Activated naive CD4-positive, alpha-beta T cell treated with anti-CD3 and anti-CD28 coated beads for 36 hours (primary cell): ENCODE measurements around the gene TNK2. TPM values are rescaled to one million over a fixed set of nuclear protein-coding genes. Genes with fewer than 3 reads are reported as not detected.
"Not testable (repeated sequence)": the region's sequence is repeated elsewhere in the genome, so short reads cannot be mapped to it uniquely, and the experiment has no call there.

Experiments
- CTCF ChIA-PET: fragments of 350-600 bp; sonication (Branson Sonifier 250); formaldehyde crosslinking; loops from one replicate; lab custom pipeline; 2021; ENCODE audit warnings: antibody characterized with exemption; lab: Charles Lee
- DNase-seq: peaks from one replicate; pipeline ENCODE4 v3.0.0-alpha.2; 2020
- H3K27ac Mint-ChIP-seq: one replicate; pipeline ENCODE4 v1.8.0; 2021; ENCODE audit warnings: mild to moderate bottlenecking, mixed read lengths
- H3K27me3 Mint-ChIP-seq: one replicate; pipeline ENCODE4 v1.8.0; 2021; ENCODE audit warnings: low read depth, mixed read lengths
- H3K36me3 Mint-ChIP-seq: one replicate; pipeline ENCODE4 v1.8.0; 2021; ENCODE audit warnings: low read depth, mixed read lengths
- H3K4me1 Mint-ChIP-seq: one replicate; pipeline ENCODE4 v1.8.0; 2021; ENCODE audit warnings: low read depth, mixed read lengths
- H3K4me3 Mint-ChIP-seq: one replicate; pipeline ENCODE4 v1.8.0; 2021; ENCODE audit warnings: mild to moderate bottlenecking, moderate library complexity, mixed read lengths
- H3K9me3 Mint-ChIP-seq: one replicate; pipeline ENCODE4 v1.8.0; 2021; ENCODE audit warnings: mixed read lengths
- intact Hi-C: fragments of 100-400 bp; cut with micrococcal nuclease; formaldehyde crosslinking; loops from one replicate; pipeline ENCODE4 v1.15.1; 2023
- total RNA-seq, 2 experiments: library from RNA; stranded (reverse); gene quantifications; one replicate each; pipeline ENCODE4 v1.2.3, GENCODE V29; 2021

The TNK2 gene
- total RNA-seq, 2 experiments from 2014 or later: 40.0 to 46.6 TPM

DNA sequence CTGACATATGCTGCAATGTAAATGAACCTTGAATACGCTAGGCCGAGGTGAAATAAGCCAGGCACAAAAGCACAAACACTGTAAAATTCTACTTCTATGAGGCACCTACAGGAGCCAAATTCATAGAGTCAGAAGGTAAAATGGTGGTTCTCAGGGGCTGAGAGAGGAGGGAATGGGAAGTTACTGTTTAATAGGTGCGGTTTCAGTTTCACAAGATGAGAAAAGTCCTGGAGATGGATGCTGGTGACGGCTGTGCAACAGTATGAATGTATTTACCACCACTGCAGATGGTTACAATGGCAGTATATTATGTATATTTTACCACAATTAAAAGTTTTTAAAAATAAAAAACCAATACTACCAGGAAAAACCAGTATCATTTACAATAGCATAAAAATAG, 4.0 kb downstream of the TNK2 start:
- H3K27ac Mint-ChIP-seq: no peak overlapping the region
- H3K4me3 Mint-ChIP-seq: no peak overlapping the region
- no peaks in the 10 kb centered on the region for H3K27me3 Mint-ChIP-seq

DNA sequence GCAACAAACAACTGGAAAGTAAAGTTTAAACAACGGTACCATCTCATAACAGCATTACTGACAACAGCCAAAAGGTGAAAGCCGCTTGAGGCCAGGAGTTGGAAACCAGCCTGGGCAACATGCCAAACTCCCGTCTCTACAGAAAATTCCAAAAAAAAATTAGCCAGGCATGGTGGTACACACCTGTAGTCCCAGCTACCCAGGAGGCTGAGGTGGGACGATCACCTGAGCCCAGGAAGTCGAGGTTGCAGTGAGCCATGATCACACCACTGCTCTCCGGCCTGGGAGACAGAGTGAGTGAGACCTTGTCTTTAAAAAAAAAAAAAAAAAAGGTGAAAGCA, 4.4 kb downstream of the TNK2 start:
- CTCF ChIA-PET: interaction anchor here (0.7 to 2.4 kb wide), 4 partner anchors 9 to 53 kb away, joined by 3 to 15 read pairs (median 5); no protein-coding TSS in a partner anchor
- Mint-ChIP-seq H3K4me3 (no peak overlapping the region), H3K4me1 (peaks cover 76% of the 10 kb centered on the region), H3K9me3 (no peaks in the 10 kb centered on the region), H3K36me3 (peaks cover 2% of the 10 kb centered on the region), H3K27ac (no peak overlapping the region), H3K27me3 (no peaks in the 10 kb centered on the region)
- no peak for DNase-seq
- intact Hi-C loops: no loop called here

More for the DNA sequence above, 4.0 kb downstream of the TNK2 start:
- CTCF ChIA-PET: interaction anchor here (1.0 to 2.4 kb wide), 3 partner anchors 10 to 54 kb away, joined by 3 to 15 read pairs (median 7); no protein-coding TSS in a partner anchor
- intact Hi-C loops: no loop called here
- H3K9me3 Mint-ChIP-seq: no peaks in the 10 kb centered on the region
- no peak for DNase-seq
- H3K36me3 Mint-ChIP-seq: peaks cover 2% of the 10 kb centered on the region
- H3K4me1 Mint-ChIP-seq: peaks cover 72% of the 10 kb centered on the region

DNA sequence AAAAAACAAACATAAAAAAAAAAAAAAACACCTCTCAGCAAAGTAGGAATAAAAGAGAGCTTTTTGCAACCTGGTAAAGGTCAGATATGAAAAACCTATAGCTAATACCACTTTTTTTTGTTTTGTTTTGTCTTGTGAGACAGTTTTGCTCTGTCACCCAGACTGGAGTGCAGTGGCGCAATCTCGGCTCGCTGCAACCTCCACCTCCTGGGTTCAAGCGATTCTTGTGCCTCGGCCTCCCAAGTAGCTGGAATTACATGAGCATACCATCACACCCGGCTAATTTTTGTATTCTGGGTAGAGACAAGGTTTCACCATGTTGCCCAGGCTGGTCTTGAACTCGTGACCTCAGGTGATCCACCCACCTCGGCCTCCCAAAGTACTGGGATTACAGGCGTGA, 5.7 kb downstream of the TNK2 start:
- peaks cover 81% of the 10 kb centered on the region for H3K4me1 Mint-ChIP-seq
- H3K27me3 Mint-ChIP-seq, DNase-seq, H3K27ac Mint-ChIP-seq, H3K36me3 Mint-ChIP-seq, intact Hi-C loops, H3K9me3 Mint-ChIP-seq, H3K4me3 Mint-ChIP-seq: not testable (repeated sequence)
- CTCF ChIA-PET: interaction anchor here (1.1 to 2.4 kb wide), 5 partner anchors 8 to 53 kb away, joined by 3 to 15 read pairs (median 4); no protein-coding TSS in a partner anchor

DNA sequence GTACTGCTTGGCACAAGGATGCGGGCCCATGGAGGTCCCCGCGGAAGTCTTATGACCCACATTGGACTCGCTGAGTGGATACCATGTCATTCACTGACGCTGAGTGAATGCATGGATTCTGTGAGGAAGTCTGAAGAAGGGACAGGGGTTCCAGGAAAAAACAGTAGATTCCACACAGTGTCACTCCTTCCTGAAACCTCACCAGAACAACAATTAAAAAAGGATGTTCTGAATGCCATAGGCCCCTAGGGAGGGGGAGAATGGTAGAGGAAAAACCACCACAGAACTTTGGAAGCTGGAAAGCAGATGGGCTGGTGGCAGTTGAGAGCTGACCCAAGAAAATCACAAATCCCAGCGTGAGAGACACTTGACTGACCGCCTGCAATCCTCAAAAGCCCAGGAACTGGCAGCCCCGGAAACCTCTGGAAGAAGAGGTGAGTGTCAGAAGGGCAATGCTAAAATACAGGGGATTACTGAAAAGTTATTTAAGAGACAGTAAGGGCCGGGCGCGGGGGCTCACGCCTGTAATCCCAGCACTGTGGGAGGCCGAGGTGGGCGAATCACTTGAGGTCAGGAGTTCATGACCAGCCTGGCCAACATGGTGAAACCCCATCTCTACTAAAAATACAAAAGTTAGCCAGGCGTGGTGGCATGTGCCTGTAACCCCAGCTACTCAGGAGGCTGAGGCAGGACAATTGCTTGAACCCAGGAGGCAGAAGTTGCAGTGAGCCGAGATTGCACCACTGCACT, 6.3 kb downstream of the TNK2 start:
- H3K4me1 Mint-ChIP-seq: peaks cover 84% of the 10 kb centered on the region
- CTCF ChIA-PET: interaction anchor here (1.1 to 2.4 kb wide), 5 partner anchors 8 to 52 kb away, joined by 3 to 15 read pairs (median 4); no protein-coding TSS in a partner anchor
- intact Hi-C loops, H3K9me3 Mint-ChIP-seq, H3K27ac Mint-ChIP-seq, H3K4me3 Mint-ChIP-seq, H3K27me3 Mint-ChIP-seq, H3K36me3 Mint-ChIP-seq, DNase-seq: not testable (repeated sequence)

DNA sequence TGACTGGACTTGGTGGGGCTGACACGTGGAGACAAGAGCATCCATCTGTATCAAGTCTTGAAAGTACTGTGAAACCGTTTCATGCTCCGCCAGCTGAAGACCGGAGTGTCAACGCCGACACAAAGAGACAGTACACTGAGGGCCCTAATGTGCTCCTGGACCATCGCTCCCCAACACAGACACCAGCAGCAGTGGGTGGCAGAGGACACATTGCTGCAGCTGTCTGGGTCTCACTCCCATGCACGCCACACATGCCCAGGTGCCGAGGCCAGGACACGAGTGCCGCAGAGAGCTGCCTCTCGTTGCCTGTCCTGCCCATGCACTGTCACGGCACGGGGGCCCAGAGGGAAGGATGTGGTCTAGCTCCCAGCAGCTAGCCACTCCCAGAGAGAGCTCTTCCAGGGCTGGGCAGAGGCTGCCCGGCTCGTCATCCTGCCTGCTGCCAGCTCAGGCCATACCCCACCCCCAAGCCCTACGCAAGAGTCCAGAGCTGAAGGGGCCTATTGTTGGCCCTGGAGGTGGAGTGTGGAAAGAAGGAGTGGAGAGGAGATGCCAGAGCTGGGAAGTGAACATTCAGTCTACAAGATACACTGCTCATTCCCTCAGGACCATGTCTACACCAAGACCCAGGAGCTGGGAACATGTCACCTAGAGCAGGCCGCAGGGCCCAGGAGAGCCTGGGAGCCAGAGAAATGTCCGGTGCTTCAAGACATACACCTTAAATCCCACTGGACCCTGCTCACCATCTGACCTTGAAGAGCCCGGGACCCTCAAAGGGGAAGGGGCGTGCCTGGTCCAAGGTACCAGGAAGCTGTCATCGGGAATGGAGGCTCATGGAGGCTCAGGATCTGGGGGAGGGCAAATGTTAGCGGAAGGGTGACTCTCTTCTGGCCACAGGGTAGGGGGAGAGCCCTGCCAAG, 7.7 kb downstream of the TNK2 start:
- no peaks in the 10 kb centered on the region for H3K9me3 Mint-ChIP-seq
- H3K36me3 Mint-ChIP-seq: peaks cover 2% of the 10 kb centered on the region
- DNase-seq: peak; percentile 78
- intact Hi-C loops: no loop called here
- peaks cover 82% of the 10 kb centered on the region for H3K4me1 Mint-ChIP-seq
- no peaks in the 10 kb centered on the region for H3K27me3 Mint-ChIP-seq
- peak overlapping the region; percentile 23 for H3K4me3 Mint-ChIP-seq
- no peak overlapping the region for H3K27ac Mint-ChIP-seq
- CTCF ChIA-PET: interaction anchor here (0.8 to 1.4 kb wide), 3 partner anchors 8 to 41 kb away, joined by 3 to 12 read pairs (median 4); no protein-coding TSS in a partner anchor

DNA sequence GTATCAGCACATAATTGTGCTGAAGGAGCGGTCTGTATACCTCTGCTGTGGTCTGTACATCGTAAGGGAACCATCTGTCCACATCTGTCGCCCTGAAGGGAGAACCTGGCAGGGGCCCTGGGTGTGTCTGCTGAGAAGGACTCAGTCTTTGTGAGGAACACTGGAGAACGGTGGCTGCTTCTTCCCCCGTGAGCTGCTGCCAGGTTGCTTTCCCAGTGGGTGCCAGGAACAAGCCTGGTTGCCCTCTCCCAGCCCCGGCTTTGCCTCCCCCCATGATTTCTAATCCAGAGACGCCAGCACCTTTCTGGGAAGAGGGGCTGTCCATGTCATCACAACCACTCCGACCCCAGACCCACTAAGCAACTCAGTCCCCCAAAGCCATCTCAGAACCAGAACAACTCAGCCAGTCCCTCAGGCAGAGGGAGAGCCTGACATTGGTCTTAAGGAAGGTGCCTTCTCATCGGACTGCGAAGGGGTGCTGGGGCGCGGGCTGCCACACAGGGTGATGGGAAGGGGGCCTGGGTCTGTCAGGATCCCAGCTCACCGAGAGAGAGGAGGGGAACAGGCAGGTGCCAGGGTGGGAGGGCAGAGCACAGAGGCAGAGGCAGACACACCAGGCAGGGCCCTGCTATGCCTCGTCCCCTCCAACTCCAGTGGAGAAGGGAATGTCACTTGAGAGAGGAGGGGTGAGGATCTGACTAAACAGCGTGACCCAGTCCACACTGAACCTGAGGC, 8.5 kb downstream of the TNK2 start:
- no peak overlapping the region for H3K27ac Mint-ChIP-seq
- intact Hi-C loops: loop anchor here (2.0 kb wide), 1 partner anchor 313 kb away; no protein-coding TSS in a partner anchor
- H3K36me3 Mint-ChIP-seq: peaks cover 1% of the 10 kb centered on the region
- peak overlapping the region; percentile 0 for H3K4me3 Mint-ChIP-seq
- no peaks in the 10 kb centered on the region for H3K9me3 Mint-ChIP-seq
- DNase-seq: no peak
- H3K4me1 Mint-ChIP-seq: peaks cover 74% of the 10 kb centered on the region
- H3K27me3 Mint-ChIP-seq: no peaks in the 10 kb centered on the region
- CTCF ChIA-PET: interaction anchor here (0.9 to 1.4 kb wide), 2 partner anchors 8 to 40 kb away, joined by 3 to 4 read pairs; no protein-coding TSS in a partner anchor

DNA sequence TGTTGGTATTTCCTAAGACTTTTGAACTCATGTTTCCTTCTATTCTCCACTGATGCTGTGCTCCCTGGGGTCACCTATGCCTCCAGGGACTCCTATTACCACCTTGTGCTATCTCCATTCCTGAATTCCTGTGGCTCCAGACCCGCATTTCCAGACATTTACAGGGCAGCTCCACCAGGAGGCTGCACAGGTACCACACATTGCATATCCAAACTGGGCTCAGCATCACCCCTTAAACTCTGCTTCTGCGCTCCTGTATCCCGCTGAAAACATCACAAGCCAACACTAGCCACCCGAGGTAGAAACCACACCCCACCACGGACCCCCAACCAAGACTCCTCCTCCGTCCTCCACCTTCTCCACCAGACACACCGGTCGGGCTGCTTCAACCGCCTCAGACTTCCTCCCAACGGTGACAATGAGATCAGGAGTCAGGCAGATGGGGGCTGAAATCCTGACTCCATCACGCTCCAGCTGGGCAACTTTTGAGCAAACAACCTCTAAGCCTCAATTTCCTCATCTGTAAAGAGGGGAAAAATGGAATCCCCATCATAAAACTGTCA, 10.4 kb downstream of the TNK2 start:
- Mint-ChIP-seq H3K4me3 (no peak overlapping the region), H3K27ac (no peak overlapping the region), H3K36me3 (peaks cover 1% of the 10 kb centered on the region), H3K4me1 (peaks cover 67% of the 10 kb centered on the region), H3K9me3 (no peaks in the 10 kb centered on the region), H3K27me3 (no peaks in the 10 kb centered on the region)
- CTCF ChIA-PET: interaction anchor here (0.8 to 6.7 kb wide), 3 partner anchors 16 to 39 kb away, joined by 3 to 99 read pairs (median 3); no protein-coding TSS in a partner anchor
- DNase-seq: no peak
- intact Hi-C loops: loop anchor here (2.0 kb wide), 1 partner anchor 311 kb away; no protein-coding TSS in a partner anchor

DNA sequence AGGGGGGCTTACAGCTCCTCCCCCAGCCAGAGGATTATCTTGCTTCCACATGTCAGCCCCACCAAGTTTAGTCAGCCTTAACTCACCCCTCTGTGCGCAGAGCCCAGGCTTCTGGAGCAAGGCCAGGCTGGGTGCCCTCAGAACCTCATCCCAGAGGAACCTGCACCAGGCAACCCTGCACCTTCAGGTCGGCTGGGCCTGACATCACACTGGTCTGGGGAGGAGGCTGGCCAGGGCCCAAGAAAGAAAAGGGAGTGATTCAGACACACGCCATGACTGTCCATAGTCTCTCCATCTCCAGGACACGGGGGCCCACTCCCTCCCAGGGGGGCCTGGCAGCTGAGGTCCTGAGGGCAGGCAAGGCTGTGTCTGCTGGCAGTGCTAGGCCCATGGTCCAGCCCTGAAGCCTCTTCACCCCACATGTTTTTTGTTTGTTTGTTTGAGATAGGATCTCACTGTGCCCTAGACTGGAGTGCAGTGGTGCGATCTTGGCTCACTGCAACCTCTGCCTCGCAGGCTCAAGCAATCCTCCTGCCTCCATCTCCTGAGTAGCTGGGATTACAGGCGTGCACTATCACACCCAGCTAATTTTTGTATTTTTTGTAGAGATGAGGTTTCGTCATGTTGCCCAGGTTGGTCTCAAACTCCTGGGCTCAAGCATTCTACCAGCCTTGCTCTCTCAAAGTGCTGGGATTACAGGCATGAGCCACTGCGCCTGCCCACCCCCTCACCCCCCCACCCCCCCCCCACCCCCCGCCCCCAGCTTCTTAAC, 11.1 kb downstream of the TNK2 start:
- Mint-ChIP-seq H3K4me1 (peaks cover 66% of the 10 kb centered on the region), H3K9me3 (no peaks in the 10 kb centered on the region), H3K4me3 (peak overlapping the region; percentile 31), H3K27me3 (no peaks in the 10 kb centered on the region), H3K27ac (no peak overlapping the region), H3K36me3 (peaks cover 1% of the 10 kb centered on the region)
- DNase-seq: no peak
- CTCF ChIA-PET: interaction anchor here (0.8 to 6.7 kb wide), 4 partner anchors 10 to 38 kb away, joined by 3 to 99 read pairs (median 35); partner anchors contain the start of gene TNK2
- intact Hi-C loops: no loop called here

DNA sequence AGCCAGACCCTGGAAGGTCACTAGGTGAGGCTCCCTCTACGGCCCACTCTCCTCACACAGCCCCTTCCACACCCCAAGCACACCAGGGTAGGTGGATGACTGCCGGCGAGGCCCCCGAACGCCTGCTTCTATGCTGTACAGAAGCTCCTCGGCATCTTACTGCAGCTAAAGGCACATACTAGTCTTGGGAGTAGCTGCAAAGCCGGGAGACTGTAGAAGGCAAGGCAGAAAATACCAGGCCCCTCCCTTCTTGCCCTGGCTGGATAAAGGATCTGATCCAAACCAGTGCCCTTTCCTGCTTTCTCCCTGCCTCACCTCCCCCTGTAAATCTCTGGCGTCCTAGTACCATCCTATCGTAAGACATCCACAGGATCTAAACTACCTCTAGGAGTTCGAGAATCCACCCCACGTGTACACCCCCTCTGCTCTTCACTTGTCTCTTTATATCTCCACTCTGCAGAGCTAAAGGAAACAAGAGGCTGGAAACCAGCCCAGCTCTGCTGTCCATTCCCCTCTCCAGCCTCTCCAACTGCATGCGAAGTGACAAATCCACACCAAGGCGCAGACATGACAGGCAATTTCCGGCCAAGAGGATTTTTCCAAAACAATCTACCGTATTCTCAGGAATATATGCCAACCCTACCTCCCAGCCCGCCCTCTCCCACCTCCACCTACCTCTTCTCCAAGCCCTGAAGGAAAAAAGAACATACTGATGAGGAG, 11.8 kb downstream of the TNK2 start:
- peaks cover 59% of the 10 kb centered on the region for H3K4me1 Mint-ChIP-seq
- peaks cover 1% of the 10 kb centered on the region for H3K36me3 Mint-ChIP-seq
- peak overlapping the region; percentile 87 for H3K27ac Mint-ChIP-seq
- no peaks in the 10 kb centered on the region for H3K9me3 Mint-ChIP-seq
- peak overlapping the region; percentile 87 for H3K4me3 Mint-ChIP-seq
- no peak for DNase-seq
- H3K27me3 Mint-ChIP-seq: no peaks in the 10 kb centered on the region
- intact Hi-C loops: loop anchor here (1.0 kb wide), 1 partner anchor 11 kb away; no protein-coding TSS in a partner anchor
- CTCF ChIA-PET: interaction anchor here (0.8 to 6.7 kb wide), 4 partner anchors 10 to 47 kb away, joined by 3 to 99 read pairs (median 35); partner anchors contain the start of gene TNK2

DNA sequence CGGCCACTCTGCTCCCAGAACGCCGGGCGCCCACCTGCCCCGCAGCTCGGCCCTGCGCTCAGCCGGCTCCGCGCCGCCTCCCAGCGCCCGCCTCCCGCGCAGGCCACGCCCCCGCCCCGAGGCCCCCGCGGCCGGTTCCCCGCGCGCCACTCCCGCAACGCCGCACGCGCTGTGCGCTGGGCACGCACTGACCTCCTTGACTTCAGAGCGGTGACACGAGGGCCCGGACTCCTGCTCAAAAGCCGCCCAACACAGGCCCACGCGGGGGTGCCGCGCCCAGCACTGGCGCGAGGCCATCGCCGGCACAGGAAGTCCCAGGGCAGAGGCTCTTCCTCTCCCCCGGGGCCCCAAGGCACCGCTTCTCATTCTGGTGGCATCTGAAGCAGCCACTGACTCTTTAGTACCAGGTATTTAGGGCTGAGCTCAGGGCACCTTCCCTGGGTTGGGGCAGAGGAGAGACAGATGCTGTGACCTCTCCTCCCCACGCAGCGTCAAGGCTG, 12.4 kb downstream of the TNK2 start:
- Mint-ChIP-seq H3K27me3 (no peaks in the 10 kb centered on the region), H3K4me1 (peaks cover 53% of the 10 kb centered on the region), H3K4me3 (peak overlapping the region; percentile 87), H3K9me3 (no peaks in the 10 kb centered on the region), H3K27ac (peak overlapping the region; percentile 87), H3K36me3 (peaks cover 1% of the 10 kb centered on the region)
- CTCF ChIA-PET: interaction anchor here (0.8 to 6.7 kb wide), 4 partner anchors 11 to 46 kb away, joined by 3 to 99 read pairs (median 35); partner anchors contain the start of gene TNK2
- DNase-seq: peak; percentile 73
- intact Hi-C loops: loop anchor here (1.0 kb wide), 2 partner anchors 11 to 625 kb away; partner anchors contain the start of gene XXYLT1
